Smooth muscle cell (in vitro differentiated cells): ENCODE results near the gene CNTN2. TPM values are rescaled to one million over a fixed set of nuclear protein-coding genes. Genes with fewer than 3 reads are reported as not detected.

ENCODE experiments used
- DNase-seq: peaks from one replicate; lab custom pipeline; 2025; ENCODE audit not compliant: unreplicated experiment; lab: John Stamatoyannopoulos, UW
- H2AFZ ChIP-seq: fragments of 200-600 bp; sonication (generic); 2 replicates; pipeline ENCODE4 v1.6.0; 2016; ENCODE audit warnings: antibody characterized with exemption, low read depth, mild to moderate bottlenecking
- H3F3A ChIP-seq: fragments of 200-600 bp; sonication (generic); 2 replicates; pipeline ENCODE4 v1.6.0; 2017; ENCODE audit warnings: antibody characterized with exemption, low read depth
- H3K27ac ChIP-seq: fragments of 200-600 bp; sonication (generic); 2 replicates; pipeline ENCODE4 v1.5.1; 2016; ENCODE audit warnings: low read depth, mild to moderate bottlenecking
- H3K27me3 ChIP-seq: fragments of 200-600 bp; sonication (generic); 2 replicates; pipeline ENCODE4 v1.6.1; 2016; ENCODE audit warnings: low read depth, mild to moderate bottlenecking
- H3K36me3 ChIP-seq: fragments of 200-600 bp; sonication (generic); 2 replicates; pipeline ENCODE4 v1.5.1; 2016; ENCODE audit warnings: low read depth
- H3K4me1 ChIP-seq: fragments of 200-600 bp; sonication (generic); 2 replicates; pipeline ENCODE4 v1.5.1; 2016; ENCODE audit warnings: low read depth
- H3K4me2 ChIP-seq: fragments of 200-600 bp; sonication (generic); 2 replicates; pipeline ENCODE4 v1.6.0; 2016; ENCODE audit warnings: mild to moderate bottlenecking
- H3K4me3 ChIP-seq: fragments of 200-600 bp; sonication (generic); 2 replicates; pipeline ENCODE4 v1.5.1; 2016; ENCODE audit warnings: mild to moderate bottlenecking
- H3K79me2 ChIP-seq: fragments of 200-600 bp; sonication (generic); 2 replicates; pipeline ENCODE4 v1.6.0; 2016; ENCODE audit warnings: low read depth, mild to moderate bottlenecking
- H3K9ac ChIP-seq: fragments of 200-600 bp; sonication (generic); 2 replicates; pipeline ENCODE4 v1.6.0; 2016; ENCODE audit warnings: low read depth
- H3K9me3 ChIP-seq: fragments of 200-600 bp; sonication (generic); replicated peaks from 2 replicates; pipeline ENCODE4 v1.5.1; 2016; ENCODE audit warnings: low read depth
- H4K20me1 ChIP-seq: fragments of 200-600 bp; sonication (generic); 2 replicates; pipeline ENCODE4 v1.6.0; 2016; ENCODE audit warnings: low read depth
- CTCF ChIP-seq: fragments of 200-600 bp; sonication (generic); IDR thresholded peaks from 2 replicates; pipeline ENCODE4 v1.5.1; 2017; ENCODE audit warnings: borderline replicate concordance, mild to moderate bottlenecking, antibody characterized with exemption; ENCODE audit not compliant: insufficient read depth, poor library complexity, severe bottlenecking
- WGBS: methylation state at CpG from one replicate; pipeline ENCODE4 v1.1.7; 2016; ENCODE audit warnings: low lambda C conversion rate; 5-methylcytosine and 5-hydroxymethylcytosine counted together
- polyA plus RNA-seq: library from polyadenylated mRNA; unstranded; fragments of >200 nt; fragmentation: Nextera tagmentation; extraction: Ambion mirVana; gene quantifications from 2 replicates; pipeline ENCODE4 v1.2.1, GENCODE V29; 2016
- total RNA-seq: library from RNA; depleted of rRNA; stranded (reverse); fragments of >200 nt; gene quantifications from 2 replicates; pipeline ENCODE4 v1.2.3, GENCODE V29; 2014

CNTN2 gene
- not detected in 2 replicates for total RNA-seq
- polyA plus RNA-seq: 0.53 TPM in 1 of 2 replicates, not detected in the other

GRCh38 chr1:205042911-205043806 lies at the start of gene CNTN2:
Gene CNTN2 (plus strand): TSS chr1:205043212. CDS start chr1:205053186, 9,974 bp downstream.
- peaks cover 98% of the 10 kb centered on the region for H3K27me3 ChIP-seq
- H3F3A ChIP-seq: no peaks in the 10 kb centered on the region
- no peak within 1 kb of the TSS for H3K27ac ChIP-seq
- no peak for DNase-seq
- 28% methylated on average over 43 of the region's 53 CpGs for WGBS
- no peak for TF ChIP-seq CTCF
- H3K4me2 ChIP-seq: no peak within 1 kb of the TSS
- no peak within 1 kb of the TSS for H3K9ac ChIP-seq
- no peak within 1 kb of the TSS for H3K4me3 ChIP-seq
- H3K36me3 ChIP-seq: no peaks in the 10 kb centered on the region
- peaks cover 19% of the 10 kb centered on the region for H3K4me1 ChIP-seq
- H3K79me2 ChIP-seq: no peaks in the 10 kb centered on the region
- no peaks in the 10 kb centered on the region for H3K9me3 ChIP-seq
- H2AFZ ChIP-seq: no peak within 1 kb of the TSS
- no peaks in the 10 kb centered on the region for H4K20me1 ChIP-seq

- peaks cover 19% of the 10 kb centered on the region for H3K4me1 ChIP-seq
- H4K20me1 ChIP-seq: no peaks in the 10 kb centered on the region
- H2AFZ ChIP-seq: no peak overlapping the region
- DNase-seq: no peak
- 91% methylated on average over 10 of the region's 10 CpGs for WGBS
- H3K9ac ChIP-seq: no peak overlapping the region
- no peaks in the 10 kb centered on the region for H3K9me3 ChIP-seq
- H3K27ac ChIP-seq: no peak overlapping the region
- no peaks in the 10 kb centered on the region for H3F3A ChIP-seq
- no peaks in the 10 kb centered on the region for H3K36me3 ChIP-seq
- peaks cover 23% of the 10 kb centered on the region for H3K27me3 ChIP-seq
- H3K79me2 ChIP-seq: no peaks in the 10 kb centered on the region
- H3K4me3 ChIP-seq: no peak overlapping the region
- TF ChIP-seq CTCF: no peak
- H3K4me2 ChIP-seq: no peak overlapping the region
Measured at GRCh38 chr1:204994086-204994862, 48.7 kb upstream of the CNTN2 start.

GRCh38 chr1:204996981-204997380 lies 46.0 kb upstream of the CNTN2 start:
- no peak overlapping the region for H3K4me2 ChIP-seq
- TF ChIP-seq CTCF: no peak
- H4K20me1 ChIP-seq: no peaks in the 10 kb centered on the region
- no peaks in the 10 kb centered on the region for H3K36me3 ChIP-seq
- 89% methylated on average over 21 of the region's 22 CpGs for WGBS
- no peaks in the 10 kb centered on the region for H3K4me1 ChIP-seq
- H2AFZ ChIP-seq: no peak overlapping the region
- H3K9me3 ChIP-seq: no peaks in the 10 kb centered on the region
- H3K27me3 ChIP-seq: peaks cover 6% of the 10 kb centered on the region
- H3K9ac ChIP-seq: no peak overlapping the region
- H3F3A ChIP-seq: no peaks in the 10 kb centered on the region
- H3K4me3 ChIP-seq: no peak overlapping the region
- H3K27ac ChIP-seq: no peak overlapping the region
- no peak for DNase-seq
- no peaks in the 10 kb centered on the region for H3K79me2 ChIP-seq
